ENCODE results near the gene FOSB.
"Not testable (repeated sequence)": the region's sequence is repeated elsewhere in the genome, so short reads cannot be mapped to it uniquely, and the experiment has no call there.

FOSB gene
- 55.5 to 3,224 reads per million in 2 donors for total RNA-seq

- peak; percentile 95 for DNase-seq
Observed at GRCh38 chr19:45467456-45468158, at the start of gene FOSB. TSS of gene FOSB (plus strand) at chr19:45467996. CDS start at chr19:45468587, 591 bp downstream.

GRCh38 chr19:45418802-45419201 lies 49.0 kb upstream of the FOSB start:
- no peak for DNase-seq

GRCh38 chr19:45419396-45419795 lies 48.4 kb upstream of the FOSB start:
- DNase-seq: no peak

GRCh38 chr19:45419895-45420294 lies 47.9 kb upstream of the FOSB start:
- DNase-seq: no peak

GRCh38 chr19:45420356-45420755 lies 47.4 kb upstream of the FOSB start:
- no peak for DNase-seq

GRCh38 chr19:45420871-45421270 lies 46.9 kb upstream of the FOSB start:
- DNase-seq: no peak

- DNase-seq: no peak
Observed at GRCh38 chr19:45421947-45422498, 45.8 kb upstream of the FOSB start.

- DNase-seq: peak; percentile 73
Observed at GRCh38 chr19:45423033-45423588, 44.7 kb upstream of the FOSB start.

- DNase-seq: no peak
Observed at GRCh38 chr19:45423589-45424190, 44.1 kb upstream of the FOSB start, which contains the start of gene ERCC1. TSS of gene ERCC1 (minus strand) at chr19:45423917. CDS start at chr19:45423374, 543 bp downstream.

- no peak for DNase-seq
Observed at GRCh38 chr19:45424191-45425058, 43.4 kb upstream of the FOSB start.

GRCh38 chr19:45428384-45429231 lies 39.2 kb upstream of the FOSB start:
- DNase-seq: no peak

- DNase-seq: not testable (repeated sequence)
Observed at GRCh38 chr19:45429896-45430295, 37.9 kb upstream of the FOSB start.

GRCh38 chr19:45431008-45431407 lies 36.8 kb upstream of the FOSB start:
- DNase-seq: not testable (repeated sequence)

- DNase-seq: not testable (repeated sequence)
Observed at GRCh38 chr19:45432543-45432942, 35.3 kb upstream of the FOSB start.

GRCh38 chr19:45437328-45437727 lies 30.5 kb upstream of the FOSB start:
- DNase-seq: no peak

GRCh38 chr19:45439190-45439568 lies 28.6 kb upstream of the FOSB start:
- no peak for DNase-seq

GRCh38 chr19:45439569-45440258 lies 28.1 kb upstream of the FOSB start:
- peak; percentile 80 for DNase-seq

GRCh38 chr19:45440259-45440638 lies 27.5 kb upstream of the FOSB start:
- no peak for DNase-seq

GRCh38 chr19:45440873-45441654 lies 26.7 kb upstream of the FOSB start:
- no peak for DNase-seq

GRCh38 chr19:45442408-45442777 lies 25.4 kb upstream of the FOSB start:
- no peak for DNase-seq

All from T-helper 9 cell (primary cell).